ENCODE results near the gene TPSAB1.

DNA sequence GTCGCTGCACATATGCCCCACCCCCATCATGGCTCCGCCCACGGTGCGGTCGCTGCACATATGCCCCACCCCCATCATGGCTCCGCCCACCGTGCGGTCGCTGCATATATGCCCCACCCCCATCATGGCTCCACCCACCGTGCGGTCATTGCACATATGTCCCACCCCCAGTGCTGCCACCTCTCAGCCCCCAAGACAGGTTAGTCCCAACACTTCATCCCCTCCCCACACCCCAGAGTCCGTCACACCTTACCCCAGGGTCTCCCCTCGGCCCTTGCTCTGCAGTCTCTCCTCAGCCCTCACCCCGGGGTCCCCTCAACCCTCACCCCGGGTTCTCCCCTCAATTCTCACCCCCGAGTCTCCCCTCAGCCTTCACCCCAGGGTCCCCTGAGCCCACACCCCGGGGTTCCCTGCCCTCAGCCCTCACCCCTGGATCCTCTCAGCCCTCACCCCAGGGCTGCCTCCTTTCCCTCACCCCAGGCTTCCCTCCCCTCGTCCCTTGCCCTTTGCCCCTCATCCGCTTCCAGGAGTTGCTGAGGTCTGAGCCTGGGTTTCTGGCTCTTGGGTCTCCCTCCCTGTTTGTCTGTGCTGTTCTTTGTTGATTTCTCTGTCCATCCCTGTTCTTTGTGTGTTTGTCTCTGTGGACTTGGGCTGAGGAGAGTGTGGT is 41.0 kb upstream of the TPSAB1 start:
- TF ChIP-seq, protein P1, sequence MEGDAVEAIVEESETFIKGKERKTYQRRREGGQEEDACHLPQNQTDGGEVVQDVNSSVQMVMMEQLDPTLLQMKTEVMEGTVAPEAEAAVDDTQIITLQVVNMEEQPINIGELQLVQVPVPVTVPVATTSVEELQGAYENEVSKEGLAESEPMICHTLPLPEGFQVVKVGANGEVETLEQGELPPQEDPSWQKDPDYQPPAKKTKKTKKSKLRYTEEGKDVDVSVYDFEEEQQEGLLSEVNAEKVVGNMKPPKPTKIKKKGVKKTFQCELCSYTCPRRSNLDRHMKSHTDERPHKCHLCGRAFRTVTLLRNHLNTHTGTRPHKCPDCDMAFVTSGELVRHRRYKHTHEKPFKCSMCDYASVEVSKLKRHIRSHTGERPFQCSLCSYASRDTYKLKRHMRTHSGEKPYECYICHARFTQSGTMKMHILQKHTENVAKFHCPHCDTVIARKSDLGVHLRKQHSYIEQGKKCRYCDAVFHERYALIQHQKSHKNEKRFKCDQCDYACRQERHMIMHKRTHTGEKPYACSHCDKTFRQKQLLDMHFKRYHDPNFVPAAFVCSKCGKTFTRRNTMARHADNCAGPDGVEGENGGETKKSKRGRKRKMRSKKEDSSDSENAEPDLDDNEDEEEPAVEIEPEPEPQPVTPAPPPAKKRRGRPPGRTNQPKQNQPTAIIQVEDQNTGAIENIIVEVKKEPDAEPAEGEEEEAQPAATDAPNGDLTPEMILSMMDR (IDR thresholded peaks at IDR 0.05; ENCODE audit: borderline replicate concordance, extremely low read depth, low read length, poor library complexity, severe bottlenecking): no peak
- no peak for TF ChIP-seq EZH2 (IDR thresholded peaks at IDR 0.05; ENCODE audit: borderline replicate concordance, low read depth, low read length, severe bottlenecking)
